GM18502 (cell line): ENCODE measurements around the gene CACNA2D4.

ENCODE experiments used
- ATAC-seq: cut with Tn5 transposase; IDR thresholded peaks from one replicate; pipeline ENCODE4 v1.9.1; 2021; ENCODE audit warnings: mild to moderate bottlenecking; ENCODE audit not compliant: unreplicated experiment, poor library complexity

The CACNA2D4 gene

DNA sequence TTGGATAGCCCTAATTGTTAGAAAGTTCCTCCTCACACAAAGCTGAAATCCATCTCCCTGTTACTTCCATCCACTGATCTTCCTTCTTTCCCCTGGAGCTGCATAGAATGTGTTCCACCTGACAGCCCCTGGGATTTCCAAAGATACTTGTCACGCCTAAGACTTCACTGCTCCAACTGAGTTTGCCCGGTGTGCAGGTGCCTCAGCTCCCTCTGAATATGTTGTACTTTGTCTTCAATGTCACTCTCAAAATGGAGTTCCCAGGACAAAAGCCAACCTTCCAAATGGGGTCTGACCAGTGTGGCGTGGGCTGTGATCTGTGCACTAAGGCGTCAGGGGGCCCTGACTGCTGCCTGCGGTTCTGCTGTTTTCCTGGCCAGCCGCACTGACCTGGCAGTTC lies 42.8 kb downstream of the CACNA2D4 start:
- no peak for ATAC-seq

- ATAC-seq: no peak
Observed at GRCh38 chr12:1873531-1874510, 44.6 kb downstream of the CACNA2D4 start.

DNA sequence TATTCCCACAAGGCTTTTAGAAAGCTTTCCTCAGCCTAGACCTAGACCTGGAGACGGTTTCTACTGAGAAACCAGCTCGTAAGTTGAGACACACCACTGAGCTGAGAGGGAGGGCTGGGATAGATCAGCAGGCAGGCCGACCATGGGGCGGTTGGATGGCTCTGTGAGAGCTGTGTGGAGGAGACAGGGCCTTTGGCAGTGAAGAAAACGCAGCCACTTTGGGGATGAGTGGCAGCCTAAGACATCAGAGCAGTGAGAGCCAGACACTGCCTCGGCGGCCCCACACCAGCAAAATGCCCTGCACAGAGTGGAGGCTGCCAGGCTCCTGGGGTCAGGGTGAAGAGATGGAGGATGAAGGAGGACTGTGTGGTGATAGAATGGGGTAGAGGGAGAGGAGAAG lies 46.0 kb downstream of the CACNA2D4 start:
- ATAC-seq: no peak

DNA sequence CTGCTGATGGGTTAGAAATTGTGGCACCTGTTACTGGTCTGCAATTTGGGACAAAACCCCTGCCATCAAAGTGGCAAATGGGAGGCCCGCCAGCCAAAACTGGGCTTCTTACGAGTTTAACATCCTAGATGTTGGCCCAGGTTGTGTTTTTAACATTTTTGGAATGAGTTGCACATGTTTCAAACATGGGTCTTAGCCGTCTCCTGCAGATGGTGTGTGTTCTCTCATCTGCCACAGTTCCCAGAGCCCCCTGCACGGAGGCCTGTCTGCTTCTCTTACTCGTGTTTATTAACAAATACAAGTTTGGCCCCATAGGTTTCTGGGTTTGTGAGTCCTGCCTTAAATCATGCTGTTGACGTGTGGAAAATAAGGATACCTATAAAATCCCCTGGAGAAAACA lies 46.5 kb downstream of the CACNA2D4 start:
- no peak for ATAC-seq

DNA sequence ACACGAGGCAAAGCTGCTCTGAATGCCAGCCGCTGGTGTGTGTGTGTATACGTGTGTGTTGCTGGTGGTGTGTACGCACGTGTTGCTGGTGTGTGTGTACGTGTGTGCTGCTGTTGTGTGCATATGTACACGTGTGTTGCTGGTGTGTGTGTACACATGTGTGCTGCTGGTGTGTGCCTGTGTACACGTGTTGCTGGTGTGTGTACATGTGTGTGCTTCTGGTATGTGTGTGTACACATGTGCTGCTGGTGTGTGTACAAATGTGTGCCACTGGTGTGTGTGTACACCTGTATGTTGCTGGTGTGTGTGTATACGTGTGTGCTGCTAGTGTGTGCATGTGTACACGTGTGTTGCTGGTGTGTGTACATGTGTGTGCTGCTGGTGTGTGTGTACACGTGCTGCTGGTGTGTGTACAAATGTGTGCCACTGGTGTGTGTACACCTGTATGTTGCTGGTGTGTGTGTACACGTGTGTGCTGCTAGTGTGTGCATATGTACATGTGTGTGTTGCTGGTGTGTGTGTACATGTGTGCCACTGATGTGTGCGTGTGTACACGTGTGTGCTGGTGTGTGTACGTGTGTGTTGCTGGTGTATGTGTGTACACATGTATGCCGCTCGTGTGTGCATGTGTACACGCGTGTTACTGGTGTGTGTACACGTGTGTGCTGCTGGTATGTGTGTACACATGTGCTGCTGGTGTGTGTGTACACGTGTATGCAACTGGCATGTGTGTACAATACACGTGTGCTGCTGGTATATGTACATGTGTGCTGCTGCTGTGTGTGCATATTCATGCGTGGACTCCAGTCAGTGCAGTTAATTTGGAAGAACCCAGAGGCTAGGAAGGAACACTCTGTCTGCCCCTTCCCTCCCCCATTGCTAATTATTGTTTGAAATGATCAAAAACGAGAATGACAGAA lies 47.2 kb downstream of the CACNA2D4 start:
- no peak for ATAC-seq

GRCh38 chr12:1870086-1870485 lies 48.4 kb downstream of the CACNA2D4 start:
- ATAC-seq: no peak

GRCh38 chr12:1869145-1869544 lies 49.3 kb downstream of the CACNA2D4 start:
- ATAC-seq: no peak

DNA sequence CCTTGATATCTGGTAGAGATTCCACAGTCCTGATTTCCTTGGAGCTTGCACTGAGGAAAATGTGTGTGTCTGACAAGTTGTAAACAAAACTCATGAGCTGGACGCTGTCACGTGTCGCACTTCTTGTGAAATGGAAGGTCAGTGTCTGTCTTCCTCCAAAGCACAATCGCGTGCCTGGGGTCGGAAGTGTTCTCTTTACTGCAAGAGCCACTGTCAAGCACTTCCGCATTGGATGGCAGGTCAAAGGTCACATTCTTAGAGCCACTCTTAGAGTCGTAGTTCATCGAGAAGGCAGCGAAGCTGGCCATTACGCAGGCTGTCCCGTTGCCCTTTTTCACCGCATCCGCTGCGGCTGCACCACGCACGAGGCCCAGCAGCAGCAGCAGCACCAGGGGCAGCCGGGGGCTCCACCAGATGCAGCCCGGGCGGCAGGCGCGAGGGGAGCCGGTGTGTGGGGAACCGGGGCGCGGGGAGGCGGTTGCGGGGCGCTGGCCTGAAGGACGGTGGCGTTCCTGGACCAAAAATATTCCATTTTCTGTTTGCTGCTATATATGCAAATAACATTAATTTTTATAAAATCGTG lies 53.1 kb downstream of the CACNA2D4 start:
- ATAC-seq: no peak

DNA sequence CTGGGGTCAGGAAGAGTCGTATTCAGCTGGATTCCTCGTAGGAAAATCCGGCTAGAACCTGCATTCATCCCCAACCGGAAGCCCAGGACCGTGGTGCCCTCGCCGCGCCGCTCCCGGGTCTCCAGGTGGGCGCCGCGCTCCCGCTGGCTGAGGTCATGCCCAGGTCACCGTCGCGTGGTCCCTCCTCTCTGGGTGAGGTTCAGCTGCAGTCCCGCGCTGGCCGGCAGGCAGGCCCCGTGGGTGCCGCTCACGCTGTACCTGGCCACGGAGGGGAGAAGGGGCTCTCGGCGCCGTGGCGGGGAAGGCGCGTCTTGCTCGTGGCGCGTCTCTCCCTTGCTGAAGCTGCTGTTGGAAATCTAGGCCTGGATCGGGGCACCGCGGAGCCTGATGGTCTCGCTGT lies 53.6 kb downstream of the CACNA2D4 start:
- ATAC-seq: no peak

DNA sequence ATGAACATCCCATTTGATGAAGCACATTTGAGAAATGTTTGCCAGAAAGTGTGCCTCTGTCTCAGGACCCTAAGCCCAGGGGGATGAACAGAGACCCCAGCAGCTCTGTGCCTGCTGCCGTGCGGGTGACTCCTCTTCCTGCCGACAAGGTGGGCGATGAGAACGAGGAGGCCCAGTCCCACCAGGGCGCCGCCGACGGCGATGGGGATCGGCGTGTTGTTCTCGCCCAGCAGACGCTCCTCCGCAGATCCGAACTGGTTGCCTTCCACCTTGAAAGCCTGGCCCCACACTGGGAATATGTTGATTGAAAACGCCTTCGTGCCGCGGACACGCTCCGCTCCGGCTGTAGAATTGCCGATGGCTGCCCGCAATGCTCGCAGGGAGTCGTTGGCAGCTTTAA lies 54.0 kb downstream of the CACNA2D4 start:
- ATAC-seq: no peak

DNA sequence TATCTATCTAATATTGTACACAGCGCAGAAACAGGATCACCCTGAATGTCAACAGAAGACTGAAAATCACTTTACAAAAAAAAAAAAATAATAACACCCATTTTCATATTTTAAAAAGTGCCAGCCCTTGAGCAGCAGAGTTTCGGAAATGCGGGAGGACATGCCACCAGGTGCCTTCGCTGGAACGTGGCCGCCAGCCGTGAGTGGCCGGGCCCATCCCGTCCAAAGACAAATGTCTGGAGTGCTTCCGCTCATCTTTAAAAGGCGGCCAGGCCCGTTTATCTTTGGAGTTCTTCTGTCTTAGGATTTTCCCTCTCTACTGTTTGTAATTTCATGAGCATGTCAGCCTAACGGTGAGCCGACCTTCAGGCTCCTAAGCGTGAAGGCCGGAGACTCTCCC lies 54.6 kb downstream of the CACNA2D4 start:
- ATAC-seq: no peak

DNA sequence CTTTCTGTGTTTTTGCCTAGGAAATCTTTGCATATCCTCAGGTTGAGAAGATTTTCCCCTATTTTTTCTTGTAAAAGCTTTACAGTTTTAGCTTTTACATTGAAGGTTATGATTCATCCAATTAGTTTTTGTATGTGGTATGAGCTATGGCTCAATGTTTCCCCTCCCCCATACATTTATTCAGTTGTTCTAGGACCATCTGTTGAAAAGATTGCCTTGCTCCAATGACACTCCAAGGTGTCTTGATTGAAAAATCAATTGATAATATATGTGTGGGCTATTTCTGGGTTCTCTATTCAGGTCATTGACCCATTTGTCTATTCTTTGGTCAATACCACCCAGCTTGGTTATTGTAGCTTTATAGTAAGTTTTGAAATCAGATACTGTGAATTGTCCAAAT lies 55.5 kb downstream of the CACNA2D4 start:
- no peak for ATAC-seq

GRCh38 chr12:1859643-1860042 lies 58.8 kb downstream of the CACNA2D4 start:
- ATAC-seq: no peak

DNA sequence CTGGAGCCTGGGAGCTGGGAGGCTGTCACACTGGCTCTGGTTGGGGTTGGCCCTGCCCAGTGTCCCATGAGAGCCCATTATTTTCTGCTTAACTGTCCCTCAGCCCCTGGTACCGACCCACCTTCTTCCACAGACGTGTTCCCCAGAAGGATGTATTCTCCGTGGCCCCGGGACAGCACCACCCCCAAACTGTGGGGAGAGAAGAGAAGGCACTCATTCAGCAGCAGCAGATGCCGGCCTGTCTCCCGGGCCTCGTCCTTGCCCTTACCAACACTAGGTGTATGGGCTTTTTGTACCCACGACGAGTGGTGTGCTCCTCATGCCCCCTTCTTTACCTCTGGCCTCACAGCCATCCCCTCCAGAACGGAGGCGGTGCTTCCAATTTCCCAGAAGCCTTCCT lies 60.0 kb downstream of the CACNA2D4 start:
- no peak for ATAC-seq

DNA sequence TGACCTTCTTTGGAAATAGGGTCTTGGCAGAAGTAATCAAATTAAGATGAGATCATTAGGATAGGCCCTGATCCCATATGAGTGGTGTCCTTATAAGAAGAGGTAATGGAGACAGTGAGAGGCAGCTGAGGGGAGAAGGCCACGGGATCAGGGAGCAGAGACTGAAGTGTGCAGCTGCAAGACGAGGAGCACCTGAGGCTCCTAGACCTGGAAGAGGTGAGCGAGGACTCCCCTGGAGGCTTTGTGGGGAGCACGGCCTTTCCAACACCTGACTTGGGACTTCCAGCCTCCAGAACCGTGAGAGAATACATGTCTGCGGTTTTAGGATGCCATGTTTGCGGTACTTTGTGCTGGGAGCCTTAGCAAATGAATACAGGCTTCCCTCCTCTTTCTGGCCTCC lies 60.6 kb downstream of the CACNA2D4 start:
- no peak for ATAC-seq

GRCh38 chr12:1857086-1857485 lies 61.4 kb downstream of the CACNA2D4 start:
- no peak for ATAC-seq

- no peak for ATAC-seq
Observed at GRCh38 chr12:1855241-1855640, 63.2 kb downstream of the CACNA2D4 start.

- ATAC-seq: no peak
Observed at GRCh38 chr12:1853716-1854115, 64.7 kb downstream of the CACNA2D4 start.

- ATAC-seq: no peak
Observed at GRCh38 chr12:1852076-1852475, 66.4 kb downstream of the CACNA2D4 start.

DNA sequence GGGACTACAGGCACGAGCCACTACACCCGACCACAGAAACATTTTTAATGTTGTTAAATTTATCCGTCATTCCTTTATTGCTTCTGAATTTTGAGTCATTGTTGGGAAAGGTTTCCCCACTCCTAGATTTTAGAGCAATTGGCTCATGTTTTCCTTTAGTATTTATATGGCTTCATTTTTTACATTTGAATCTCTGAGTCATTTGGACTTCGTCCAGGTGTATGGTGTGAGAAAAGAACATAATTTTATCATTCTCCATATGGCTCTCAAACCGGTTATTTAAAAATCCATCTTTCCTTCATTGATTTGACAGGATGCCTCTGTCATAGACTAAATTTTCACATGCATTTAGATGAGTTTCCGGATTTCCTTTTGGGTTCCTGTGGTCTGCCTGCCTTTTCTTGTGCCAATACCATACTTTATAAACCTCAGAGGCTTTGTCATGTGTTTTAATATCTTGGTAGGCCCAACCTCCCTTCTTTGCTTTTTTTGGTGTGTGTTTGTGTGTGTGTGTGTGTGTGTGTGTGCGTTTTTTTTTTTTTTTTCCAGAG lies 67.2 kb downstream of the CACNA2D4 start:
- ATAC-seq: no peak
